GM08714 (cell line): ENCODE data around the gene HDAC4.

Experiments used
- H3K4me3 ChIP-seq: fragments of 200-500 bp; sonication (Bioruptor generic); 2 replicates; pipeline ENCODE4 v1.5.1; 2014; ENCODE audit warnings: mild to moderate bottlenecking, low read length, inconsistent platforms
- ZNF274 ChIP-seq: IDR thresholded peaks from 2 replicates; pipeline ENCODE4 v1.6.1; 2012; ENCODE audit warnings: mild to moderate bottlenecking, low read depth, low read length

The HDAC4 gene

GRCh38 chr2:239118675-239119211 is 282.1 kb downstream of the HDAC4 start:
- no peak for TF ChIP-seq ZNF274
- H3K4me3 ChIP-seq, result no peak overlapping the region

GRCh38 chr2:239118264-239118663 is 282.6 kb downstream of the HDAC4 start:
- no peak overlapping the region for H3K4me3 ChIP-seq
- TF ChIP-seq ZNF274, result no peak

- no peak for TF ChIP-seq ZNF274
- H3K4me3 ChIP-seq, result no peak overlapping the region
Measured at GRCh38 chr2:239117831-239118230, 283.0 kb downstream of the HDAC4 start.

DNA sequence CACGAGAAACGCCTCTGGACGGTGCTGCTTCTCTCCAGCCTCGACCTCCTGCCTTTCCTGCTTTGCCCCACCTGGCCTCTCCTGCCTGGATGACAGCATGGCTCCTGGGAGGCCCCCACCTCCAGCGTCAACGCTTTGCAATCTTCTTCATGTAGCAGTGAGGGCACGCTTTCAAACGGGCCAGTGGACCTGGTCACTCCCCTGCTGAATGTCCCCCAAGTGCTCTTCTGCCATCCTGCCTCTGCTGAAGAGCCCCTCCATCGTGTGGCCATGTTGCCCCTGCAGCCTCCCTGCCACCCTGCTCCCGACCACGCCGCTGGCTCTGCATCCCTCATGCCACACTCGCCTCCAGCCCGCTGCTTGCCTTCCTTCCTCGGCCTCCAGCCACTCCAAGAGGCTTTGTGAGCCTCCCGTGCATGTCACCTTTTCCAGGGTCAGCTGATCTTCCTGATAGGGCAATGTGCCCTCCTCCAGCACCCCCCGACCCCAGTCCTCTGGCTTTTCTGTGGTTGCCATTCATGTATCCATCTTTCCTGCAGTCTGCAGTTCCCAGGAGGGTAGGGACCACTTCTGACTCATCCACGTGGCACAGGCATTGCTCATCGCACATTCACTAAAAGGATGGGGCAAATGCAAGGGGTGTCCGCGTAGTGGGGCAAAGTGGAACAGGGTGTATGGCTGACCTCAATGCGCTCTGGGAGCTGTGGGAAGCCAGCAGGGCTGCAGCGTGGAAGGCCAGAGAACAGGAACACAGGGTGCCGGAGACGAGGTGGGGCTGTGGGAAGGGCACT is 284.2 kb downstream of the HDAC4 start:
- H3K4me3 ChIP-seq, result no peak overlapping the region
- no peak for TF ChIP-seq ZNF274

DNA sequence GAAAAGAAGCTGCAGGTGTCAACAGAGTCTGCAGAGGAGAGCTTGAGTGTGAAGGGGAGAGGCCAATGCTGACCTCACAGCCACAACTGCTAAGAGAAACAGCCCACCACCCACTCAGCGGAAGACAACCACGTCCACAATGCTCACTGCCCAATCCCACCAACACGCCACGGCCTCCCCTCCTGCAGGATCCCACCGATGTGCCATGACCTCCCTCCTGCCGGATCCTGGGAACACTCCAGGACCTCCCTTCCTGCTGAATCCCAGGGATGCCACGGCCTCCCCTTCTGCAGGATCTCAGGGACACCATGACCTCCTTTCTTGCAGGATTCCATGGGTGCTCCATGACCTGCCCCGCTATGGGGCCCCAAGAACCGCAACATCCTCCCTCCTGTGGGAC is 285.2 kb downstream of the HDAC4 start:
- TF ChIP-seq ZNF274, result no peak
- no peak overlapping the region for H3K4me3 ChIP-seq

DNA sequence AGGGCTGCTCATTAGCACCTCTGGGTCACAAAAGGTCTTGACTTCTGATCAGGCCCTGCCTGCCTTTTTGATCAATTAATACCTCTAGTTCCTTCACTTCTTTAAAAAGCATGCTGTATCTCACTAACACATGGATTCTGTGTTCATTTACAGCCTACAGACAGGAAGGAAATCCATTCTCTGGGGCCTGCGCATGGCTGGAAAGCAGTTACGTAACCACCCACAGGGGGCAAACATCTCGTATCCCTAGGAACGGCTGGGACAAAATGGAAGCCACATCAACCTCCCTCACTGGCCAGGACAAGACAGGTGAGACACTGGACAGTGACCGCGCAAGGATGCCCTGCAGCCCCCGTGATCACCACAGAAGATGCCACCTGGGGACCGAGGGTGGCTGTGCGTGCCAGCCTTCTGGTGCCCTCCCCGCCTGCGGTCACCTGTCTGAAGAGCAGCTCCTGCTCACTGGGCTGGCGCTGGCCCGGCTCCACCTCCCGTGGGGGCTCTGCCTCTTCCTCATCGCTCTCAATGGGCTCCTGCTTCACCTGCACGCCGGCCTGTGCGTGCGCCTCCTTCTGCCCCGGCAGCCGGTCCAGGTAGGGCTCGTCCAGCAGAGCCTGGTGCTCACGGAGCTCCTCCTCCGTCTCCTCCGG is 286.1 kb downstream of the HDAC4 start:
- no peak overlapping the region for H3K4me3 ChIP-seq

GRCh38 chr2:239114119-239114581 is 286.7 kb downstream of the HDAC4 start:
- H3K4me3 ChIP-seq, result no peak overlapping the region
- TF ChIP-seq ZNF274, result no peak

More for the DNA sequence above, 286.1 kb downstream of the HDAC4 start:
- TF ChIP-seq ZNF274, result no peak

GRCh38 chr2:239113615-239114014 is 287.2 kb downstream of the HDAC4 start:
- no peak overlapping the region for H3K4me3 ChIP-seq
- TF ChIP-seq ZNF274, result no peak

DNA sequence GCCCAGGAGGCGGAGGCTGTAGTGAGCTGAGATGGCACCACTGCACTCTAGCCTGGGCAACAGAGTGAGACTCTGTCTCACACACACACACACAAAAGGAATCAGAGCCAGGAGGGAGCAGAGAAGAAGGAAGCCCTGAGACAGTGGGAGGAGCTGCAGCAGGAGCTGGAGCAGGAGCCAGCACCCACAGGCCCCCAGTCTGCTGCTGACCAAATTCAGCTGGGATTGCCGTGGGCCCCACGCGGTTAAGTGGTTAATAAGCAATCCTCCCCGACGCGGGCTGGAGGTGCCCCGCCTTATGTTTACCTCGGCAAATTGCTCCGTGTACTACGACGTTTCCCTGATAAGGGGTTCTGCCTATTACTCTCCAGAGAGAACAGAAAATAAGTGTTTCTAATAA is 287.6 kb downstream of the HDAC4 start:
- no peak for TF ChIP-seq ZNF274
- no peak overlapping the region for H3K4me3 ChIP-seq

DNA sequence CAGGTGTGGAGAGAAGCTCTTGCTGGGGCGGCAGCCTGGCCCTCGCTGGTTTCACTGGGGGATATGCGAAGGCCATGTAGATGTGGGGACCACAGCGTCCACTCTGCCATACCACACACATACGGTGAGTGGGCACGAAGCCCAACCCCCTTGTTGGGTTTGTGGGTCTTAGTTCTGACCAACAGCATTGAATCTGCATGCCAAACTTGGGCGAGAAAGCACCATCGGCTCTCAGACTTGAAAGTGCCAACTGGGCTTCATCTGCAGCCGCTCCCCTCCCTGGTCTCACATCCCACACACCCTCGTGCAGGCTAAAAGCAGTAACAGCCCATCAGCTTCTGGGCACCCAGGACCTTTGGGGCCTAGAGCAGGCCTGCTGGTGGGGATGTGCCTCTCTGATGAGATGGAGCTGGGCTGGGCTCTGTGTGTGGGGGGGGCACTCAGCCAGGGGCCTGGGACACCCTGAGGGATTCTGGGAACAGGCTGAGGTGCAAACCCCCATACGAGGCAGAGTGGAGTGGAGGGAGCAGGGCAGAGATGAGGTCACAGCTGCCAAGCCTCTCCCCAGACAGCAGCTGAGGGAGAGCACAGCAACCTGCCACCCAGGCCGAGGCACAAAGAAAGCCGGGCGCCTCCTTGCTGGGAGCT is 288.6 kb downstream of the HDAC4 start:
- no peak for TF ChIP-seq ZNF274
- no peak overlapping the region for H3K4me3 ChIP-seq

- TF ChIP-seq ZNF274, result no peak
- no peak overlapping the region for H3K4me3 ChIP-seq
Measured at GRCh38 chr2:239111401-239112100, 289.3 kb downstream of the HDAC4 start.

DNA sequence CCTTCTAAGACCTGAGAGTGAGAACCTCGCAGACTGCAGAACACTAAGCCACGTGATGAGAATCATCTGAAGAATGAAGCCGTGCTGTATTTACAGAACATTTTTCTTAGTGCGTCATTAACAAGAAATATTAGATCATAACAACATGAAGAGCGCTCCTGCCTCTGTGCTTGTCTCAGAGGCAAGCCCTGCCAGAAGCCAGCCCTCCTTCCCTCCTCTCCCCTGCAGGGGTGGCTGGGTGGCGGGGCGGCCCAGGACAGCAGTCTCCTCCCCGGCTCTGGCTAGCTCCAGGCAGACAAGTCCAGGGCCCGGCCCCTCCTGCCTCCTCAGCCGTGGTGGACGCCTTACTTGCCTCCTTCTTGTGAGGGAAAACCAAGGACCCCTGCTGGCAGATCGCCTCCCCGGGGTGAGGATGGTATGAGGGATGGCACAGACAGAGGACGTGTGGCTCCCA is 290.2 kb downstream of the HDAC4 start:
- no peak overlapping the region for H3K4me3 ChIP-seq
- TF ChIP-seq ZNF274, result no peak

DNA sequence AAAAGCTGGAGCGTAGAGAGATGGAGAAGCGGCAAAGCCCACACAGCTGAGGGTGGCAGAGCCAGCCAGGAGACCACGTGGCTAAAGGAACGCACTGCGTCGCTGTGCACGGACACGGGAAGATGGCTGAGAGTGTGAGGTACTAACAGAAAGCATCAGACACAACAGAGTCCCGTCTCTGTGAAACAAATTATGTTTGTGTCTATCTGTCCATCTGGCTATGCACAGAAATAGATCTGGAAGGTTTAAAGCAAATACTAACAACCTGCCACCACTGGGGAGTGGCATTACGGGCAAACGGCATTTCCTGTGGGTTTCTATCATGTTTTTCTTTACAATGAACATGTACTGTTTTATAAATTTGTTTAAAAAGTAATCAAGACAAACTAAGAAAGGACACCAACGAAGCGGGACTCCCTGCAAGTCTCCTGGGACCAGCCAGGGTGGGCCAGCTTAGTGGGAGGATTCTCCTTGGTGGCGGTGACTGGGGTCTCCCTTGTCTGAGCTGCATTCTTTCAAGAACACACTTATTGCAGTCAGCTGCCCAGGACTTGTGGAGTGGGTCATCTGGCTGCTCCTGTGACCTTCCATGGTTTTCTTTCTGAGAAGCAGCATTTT is 290.8 kb downstream of the HDAC4 start:
- no peak overlapping the region for H3K4me3 ChIP-seq

More for the DNA sequence above, 290.8 kb downstream of the HDAC4 start:
- no peak for TF ChIP-seq ZNF274
